NCI-H345 (cell line): ENCODE results near the gene EMD.
"Not testable (repeated sequence)": the region's sequence is repeated elsewhere in the genome, so short reads cannot be mapped to it uniquely, and the experiment has no call there.

Experiments
- DNase-seq: peaks from one replicate; lab custom pipeline; 2025; lab: John Stamatoyannopoulos, UW

Gene EMD

DNA sequence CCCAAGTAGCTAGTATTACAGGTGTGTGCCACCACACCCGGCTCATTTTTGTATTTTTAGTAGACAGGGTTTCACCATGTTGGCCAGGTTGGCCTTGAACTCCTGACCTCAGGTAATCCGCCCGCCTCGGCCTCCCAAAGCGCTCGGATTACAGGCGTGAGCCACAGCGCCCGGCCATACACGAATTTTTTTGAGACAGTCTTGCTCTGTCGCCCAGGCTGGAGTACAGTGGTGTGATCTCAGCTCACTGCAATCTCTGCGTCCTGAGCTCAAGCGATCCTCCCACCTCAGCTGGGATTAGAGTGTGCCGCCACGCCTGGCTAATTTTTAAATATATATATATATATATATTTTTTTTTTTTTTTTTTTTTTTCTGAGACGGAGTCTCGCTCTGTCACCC, 17.3 kb downstream of the EMD start:
- not testable (repeated sequence) for DNase-seq

DNA sequence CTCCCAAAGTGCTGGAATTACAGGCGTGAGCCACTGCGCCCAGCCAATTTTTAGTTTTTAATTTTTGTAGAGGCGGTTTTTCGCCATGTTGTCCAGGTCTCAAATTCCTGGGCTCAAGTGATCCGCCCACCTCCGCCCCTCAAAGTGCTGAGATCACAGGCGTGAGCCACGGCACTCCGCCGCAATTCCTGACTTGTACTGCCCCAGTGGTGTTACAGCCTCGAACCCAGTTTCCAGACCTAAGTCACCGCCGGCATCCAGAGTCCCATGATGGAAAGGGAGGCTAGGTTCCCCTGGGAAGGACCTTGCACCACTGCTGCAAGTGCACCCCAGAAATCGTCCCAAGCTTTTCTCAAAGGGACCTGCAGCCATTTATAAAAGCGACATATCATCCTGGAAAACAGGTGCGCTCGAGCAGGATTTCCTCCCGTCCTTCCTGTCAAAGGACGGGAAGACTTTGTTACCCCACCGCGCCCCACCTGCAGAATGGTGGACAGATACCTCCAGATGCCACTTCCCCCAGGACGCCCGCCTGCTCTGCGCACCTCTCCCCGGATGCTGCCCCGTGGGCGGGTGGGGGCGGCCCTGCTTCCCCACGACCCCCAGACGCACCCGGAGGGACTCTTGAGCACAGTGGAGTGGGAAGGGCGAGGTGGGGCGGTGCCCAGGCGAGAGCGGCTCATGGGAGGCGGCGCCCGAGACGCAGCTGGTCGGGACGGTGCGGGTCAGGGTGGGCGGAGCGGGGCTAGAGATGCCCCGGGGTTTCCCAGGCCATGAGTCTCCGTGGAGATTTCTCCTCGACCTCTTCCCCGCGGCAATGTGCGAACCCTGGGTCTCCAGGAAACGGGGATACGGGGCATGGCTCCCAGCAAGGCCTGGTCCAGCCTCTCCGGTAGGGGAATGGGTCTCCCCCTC, 18.1 kb downstream of the EMD start:
- DNase-seq: peak; percentile 41

DNA sequence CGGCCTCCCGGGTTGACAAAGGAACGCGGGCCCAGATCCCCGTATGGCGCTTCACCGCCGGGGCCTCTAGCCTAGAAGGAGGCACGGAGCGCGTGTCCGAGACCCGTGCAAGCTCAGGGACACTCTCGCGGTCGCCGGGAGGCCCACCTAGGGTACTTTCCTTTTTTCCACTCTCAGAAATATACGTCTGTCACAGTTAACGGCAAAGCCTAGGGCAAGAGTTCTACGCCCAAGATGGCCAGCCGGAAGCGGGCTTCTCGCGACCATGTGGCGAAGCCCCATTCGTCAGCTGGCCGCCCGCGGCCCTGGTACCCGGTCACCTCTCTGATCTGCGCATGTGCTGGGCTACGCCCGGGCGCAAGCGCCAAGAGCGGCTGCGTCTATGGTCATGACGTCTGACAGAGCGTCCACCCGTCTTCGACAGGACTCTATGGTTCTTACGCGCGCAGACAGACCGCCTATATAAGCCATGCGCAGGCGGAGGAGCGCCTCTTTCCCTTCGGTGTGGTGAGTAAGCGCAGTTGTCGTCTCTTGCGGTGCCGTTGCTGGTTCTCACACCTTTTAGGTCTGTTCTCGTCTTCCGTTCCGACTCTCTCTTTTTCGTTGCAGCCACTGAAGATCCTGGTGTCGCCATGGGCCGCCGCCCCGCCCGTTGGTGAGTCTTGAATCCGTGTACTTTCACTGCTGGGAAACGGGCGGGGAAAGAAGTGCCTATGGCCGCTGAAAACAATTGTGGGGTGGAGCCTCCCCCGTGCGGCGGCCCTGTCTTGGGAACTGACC, 19.0 kb downstream of the EMD start, which contains the start of gene RPL10:
Gene RPL10 (plus strand): TSS at position 490 of the 780 bp plus-strand sequence. CDS start 143 bp downstream, at position 633.
- DNase-seq: peak; percentile 96

DNA sequence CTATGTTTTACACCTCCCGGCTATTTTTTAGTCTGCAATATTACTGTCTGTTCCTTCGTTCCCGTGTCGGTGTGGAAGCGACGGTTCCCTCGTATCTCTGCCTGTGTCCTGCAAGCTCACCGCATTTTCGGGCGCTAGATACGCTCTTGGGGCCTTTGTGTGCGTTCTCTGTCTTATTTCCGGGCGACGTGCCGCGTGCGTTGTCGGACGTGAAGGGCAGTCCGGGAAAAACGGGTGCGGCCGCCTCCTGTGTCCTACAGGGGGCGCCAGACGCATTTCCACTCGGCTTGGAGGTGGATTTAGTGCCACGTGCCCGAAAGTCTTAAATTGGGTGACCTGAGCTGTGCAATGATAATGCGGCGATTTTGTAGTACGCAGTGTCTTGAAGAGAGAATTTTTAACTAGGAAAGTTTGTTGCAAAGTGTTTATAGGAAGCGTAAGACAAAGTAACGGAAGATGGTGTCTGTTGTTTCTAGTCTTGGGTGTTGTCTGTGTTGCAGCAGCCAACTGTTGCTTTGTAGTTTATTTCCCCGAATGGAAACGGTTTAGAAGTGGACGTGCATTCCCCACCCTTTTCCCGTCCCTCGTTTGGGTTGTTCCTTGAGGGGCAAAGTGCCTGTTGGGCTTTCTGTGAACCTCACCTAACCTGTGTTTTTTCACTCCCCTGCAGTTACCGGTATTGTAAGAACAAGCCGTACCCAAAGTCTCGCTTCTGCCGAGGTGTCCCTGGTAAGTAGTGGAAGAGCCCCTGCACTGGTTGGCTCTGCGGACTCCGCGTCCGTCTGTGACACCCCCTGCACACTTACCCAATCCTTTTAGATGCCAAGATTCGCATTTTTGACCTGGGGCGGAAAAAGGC, 19.8 kb downstream of the EMD start:
- peak; percentile 75 for DNase-seq

DNA sequence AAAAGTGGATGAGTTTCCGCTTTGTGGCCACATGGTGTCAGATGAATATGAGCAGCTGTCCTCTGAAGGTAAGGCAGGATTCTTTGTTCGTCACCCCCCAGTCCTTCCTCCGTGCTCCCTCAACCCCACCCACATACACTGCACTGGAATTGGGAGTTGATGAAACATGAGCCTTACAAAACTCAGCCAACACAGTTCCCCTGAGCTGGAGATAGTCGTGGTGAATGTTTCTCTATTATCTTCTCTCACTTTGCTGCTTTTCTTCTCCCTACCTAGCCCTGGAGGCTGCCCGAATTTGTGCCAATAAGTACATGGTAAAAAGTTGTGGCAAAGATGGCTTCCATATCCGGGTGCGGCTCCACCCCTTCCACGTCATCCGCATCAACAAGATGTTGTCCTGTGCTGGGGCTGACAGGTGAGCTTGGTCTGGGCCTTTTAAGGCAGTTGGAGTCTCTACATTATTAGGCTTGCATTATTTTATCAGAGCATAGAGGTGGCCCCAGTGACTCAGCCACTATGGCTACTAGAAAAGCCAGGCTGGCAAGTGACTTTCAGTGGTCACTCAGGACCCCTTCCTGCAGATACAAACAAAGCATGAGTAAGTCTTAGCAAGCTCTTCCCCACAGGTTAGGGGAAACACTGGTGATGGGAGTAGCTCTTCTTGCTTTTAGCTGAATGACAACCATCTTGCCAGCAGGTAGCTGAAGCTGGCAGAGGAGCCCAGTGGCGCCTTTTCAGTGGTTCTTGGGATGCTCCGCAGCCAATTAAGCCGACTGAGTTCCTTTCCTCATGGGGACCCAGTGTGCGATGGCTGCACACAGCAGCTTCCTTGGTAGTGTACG, 20.7 kb downstream of the EMD start:
- DNase-seq: no peak

DNA sequence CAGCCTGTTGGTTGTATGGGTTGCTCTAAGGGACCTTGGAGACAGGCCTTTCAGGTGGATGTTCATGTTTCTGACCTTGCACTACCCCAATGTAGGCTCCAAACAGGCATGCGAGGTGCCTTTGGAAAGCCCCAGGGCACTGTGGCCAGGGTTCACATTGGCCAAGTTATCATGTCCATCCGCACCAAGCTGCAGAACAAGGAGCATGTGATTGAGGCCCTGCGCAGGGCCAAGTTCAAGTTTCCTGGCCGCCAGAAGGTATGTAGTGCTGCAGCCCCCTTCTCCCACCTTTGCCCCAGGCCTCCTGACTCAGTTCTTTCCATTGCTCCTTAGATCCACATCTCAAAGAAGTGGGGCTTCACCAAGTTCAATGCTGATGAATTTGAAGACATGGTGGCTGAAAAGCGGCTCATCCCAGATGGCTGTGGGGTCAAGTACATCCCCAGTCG, 21.3 kb downstream of the EMD start:
- not testable (repeated sequence) for DNase-seq

DNA sequence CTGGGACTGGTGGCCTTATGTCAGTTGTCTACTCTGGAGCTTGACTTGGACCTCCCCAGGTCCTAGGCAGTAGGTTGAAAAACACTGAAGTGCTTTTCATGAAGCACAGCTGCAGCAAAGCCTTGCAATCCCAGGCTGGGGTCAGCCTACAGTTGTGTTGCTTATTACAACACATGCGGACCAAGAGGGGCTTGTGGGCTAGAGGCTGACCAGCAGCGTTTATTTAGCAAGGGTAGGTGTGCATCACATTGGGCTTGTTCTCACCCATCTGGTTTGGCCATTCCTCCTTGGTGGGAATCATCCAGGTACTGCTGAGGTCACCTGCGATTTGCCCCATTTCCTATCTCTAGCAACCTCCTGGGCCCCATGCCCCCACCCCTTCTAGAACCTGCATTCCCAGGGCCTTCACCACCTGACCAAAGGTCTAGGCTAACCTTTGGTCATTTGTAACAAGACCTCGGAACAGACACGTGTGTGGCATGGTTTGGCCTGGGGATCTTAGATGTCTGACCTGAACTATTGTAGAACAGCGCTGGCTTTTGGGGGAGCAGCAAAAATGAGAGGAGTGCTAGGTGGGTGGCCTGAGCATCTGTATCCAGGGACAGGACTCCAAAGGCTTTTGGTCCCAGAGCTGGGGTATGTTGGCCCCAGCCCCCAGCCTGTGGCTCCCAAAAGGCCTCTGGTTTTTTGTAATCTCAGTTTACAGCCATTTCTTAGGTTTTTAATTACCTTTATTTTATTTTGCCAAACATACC, 22.1 kb downstream of the EMD start:
- no peak for DNase-seq

DNA sequence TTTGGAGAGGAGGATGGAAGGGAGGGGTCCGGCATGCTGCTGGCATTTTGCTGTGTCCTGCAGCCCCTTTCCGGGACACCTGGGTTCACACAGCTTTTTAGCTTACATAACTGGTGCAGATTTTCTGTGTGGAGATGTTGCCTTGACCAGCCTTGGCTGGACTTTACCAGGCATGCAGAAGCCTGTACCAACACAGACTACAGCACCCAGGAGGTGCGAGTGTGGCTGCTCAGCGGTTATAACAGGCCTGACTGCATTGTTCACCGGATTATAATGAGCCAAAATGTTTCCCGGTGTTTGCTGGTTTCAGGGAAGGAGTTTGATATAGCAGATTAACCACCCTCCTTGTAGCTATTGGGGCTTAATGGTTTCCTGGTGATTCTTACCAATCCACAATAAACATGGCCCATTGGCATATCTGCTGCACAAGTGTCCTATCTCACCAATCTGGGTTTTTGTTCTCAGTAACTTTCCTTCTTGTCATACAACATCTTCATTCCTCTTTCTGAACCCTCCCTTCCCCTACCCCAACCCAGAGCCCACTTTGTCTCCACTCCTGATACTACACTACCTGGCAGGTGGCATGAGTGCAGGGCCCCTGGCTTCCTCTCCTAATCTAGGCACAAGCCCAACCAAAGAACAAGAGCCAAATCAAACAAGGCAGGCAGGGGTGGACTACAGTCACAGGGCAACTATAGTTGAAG, 23.0 kb downstream of the EMD start:
- no peak for DNase-seq

DNA sequence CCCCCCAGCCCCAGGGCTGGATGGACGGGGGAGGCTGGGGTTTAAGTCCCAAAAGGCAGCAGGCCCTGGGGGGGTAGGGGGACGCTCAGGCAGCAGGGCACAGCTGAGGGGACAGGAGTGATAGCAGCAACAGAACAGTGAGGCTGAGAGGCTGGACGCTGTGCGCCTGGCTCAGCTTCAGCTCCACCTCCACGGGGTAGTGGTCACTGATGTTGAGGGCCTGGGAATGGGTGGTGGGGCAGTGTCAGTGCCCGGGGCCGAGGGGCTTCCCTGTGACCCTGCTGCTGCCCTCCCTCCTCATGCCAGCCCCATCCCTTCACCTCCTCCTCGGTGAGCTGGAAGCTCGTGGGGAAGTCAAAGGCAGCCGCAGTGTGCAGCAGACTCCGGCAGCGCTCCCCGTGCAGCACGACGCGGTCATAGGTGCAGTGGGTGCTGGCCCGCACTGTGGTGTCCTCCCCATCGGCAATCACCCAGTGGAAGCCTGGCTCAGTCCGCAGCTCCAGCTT, 23.6 kb downstream of the EMD start:
- DNase-seq: no peak

DNA sequence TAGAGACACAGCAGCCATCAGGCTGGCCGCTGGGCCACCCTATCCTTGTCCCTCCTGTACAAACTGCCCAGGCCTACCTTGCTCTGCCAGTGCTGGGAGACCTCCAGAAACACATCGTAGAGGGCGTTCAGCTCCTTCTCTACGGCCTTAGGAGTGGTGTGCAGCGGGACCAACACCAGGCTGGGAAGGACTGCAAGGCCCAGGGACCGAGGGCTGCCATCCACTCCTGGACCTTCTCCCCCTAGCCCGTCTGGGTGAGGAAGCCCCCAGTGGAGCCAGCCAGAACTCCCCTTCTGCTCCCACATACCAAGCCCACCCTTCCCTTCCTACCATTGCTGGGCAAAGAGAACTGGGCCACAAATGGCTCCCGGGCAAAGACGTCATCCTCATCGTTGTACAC, 24.1 kb downstream of the EMD start:
- no peak for DNase-seq

DNA sequence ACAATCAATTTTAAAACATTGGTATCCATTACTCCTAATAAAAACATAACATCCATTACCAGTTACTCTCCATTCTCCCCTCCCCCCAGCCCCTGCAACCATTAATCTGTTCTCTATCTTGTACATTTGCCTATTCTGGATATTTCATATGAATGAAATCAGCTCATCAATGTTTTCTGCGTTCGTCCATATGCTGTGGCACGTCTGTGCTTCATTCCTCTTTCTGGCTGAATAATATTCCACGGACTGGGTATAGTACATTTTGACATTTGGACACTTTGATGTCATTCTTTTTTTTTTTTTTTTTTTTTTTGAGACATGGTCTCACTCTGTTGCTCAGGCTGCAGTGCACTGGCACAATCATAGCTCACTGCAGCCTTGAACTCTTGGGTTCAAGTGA, 24.8 kb downstream of the EMD start:
- DNase-seq: no peak

DNA sequence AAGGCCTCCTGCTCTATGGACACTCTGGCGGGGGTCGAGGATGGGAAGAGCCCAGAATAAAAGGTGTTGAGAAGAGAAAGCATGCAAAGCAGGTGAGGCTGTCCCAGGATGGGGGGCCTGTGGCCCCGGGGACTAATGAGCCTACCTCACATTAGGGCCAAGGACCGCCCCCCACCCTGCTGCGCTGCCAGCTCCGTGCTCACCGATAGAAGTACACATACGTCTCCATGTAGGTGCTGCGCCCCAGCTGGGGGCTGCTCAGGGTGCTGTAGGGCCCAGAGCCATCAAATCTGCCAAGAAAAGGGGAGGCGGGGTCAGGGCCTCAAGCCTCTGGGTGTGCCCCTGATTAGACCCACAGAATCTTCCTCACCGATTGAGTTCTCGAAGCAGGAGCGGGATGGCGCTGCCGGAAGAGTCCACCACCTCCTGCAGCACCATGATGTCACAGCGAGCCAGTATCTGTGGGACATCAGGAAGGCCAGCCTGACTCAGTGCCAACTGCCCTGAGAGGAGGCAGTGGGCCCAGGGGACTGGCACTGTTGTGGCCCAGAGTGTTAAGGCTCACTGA, 25.6 kb downstream of the EMD start:
- DNase-seq: no peak

DNA sequence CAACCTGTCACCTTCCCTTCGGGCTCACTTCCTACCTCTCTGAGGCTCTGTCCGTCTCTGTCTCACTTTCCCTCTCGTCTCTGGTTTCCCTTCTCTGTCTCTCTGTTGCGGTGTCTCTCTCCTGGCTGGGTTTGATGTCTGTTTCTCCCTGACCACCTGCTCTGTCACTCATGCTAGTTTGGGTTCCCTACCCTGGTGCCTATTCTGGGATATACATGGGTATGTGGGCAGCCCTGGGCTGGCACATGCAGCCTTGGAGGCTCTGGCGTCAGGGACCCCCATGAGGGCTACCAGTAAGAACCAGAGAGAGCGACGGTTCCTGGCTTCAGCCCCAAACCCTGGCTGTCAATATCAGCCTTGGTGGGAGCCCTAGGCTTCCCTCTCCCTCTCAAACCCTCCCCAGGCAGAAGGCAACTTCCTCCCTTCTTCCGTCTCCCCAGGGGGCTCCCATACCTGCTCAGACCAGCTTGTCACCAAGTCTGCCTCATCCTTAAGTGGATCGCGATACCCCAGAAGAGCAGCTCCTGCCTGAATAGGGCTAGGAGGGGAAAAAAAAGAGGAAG, 29.6 kb downstream of the EMD start:
- no peak for DNase-seq

DNA sequence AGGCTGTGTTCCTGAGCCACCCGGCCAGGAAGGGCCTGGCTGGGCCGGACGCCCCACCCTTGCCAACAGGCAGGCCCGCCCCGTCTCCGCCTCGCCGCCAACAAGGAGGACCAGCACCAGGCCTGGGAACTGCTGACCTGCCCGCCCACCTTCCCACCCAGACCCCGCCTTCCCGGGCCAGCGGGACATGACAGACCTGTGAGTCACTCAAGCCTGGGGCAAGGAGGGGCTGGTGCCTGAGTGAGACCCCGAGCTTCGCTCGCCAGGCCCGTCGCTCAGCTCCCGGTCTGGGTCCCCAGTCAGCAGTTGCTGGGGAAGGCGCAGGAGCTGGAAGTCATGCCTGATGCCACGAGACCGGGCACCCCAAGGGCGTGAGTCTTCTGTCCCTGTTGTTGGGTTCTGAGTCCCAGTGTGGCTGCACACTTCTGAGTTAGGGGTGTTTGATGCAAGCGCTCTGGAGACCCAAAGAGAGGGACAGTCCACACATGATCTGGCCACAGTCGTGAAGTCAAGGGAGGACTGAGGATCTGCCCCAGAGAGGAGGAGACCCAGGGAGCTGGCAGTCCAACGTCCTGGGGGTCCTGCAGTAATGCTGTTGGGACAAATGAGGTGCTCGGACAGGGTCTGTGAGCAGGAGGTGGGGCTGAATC, 30.3 kb downstream of the EMD start, which contains the start of gene DNASE1L1:
Gene DNASE1L1 (minus strand): TSS at position 33 of the 650 bp plus-strand sequence. CDS start 3,686 bp downstream, outside the sequence.
- no peak for DNase-seq

DNA sequence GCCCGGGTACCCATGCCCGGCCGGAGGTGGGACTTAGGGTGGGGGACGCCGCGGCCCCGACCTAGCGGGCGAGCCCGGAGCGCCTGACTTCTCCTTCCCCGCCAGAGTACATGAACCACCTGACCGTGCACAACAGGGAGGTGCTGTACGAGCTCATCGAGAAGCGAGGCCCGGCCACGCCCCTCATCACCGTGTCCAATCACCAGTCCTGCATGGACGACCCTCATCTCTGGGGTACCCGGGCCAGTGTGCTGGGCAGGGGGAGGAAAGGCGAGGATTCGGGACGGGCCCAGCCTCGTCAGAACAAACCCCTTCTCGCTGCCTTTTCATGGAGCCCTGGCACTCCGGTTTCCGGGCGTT, 32.9 kb downstream of the EMD start:
- DNase-seq: peak; percentile 43

DNA sequence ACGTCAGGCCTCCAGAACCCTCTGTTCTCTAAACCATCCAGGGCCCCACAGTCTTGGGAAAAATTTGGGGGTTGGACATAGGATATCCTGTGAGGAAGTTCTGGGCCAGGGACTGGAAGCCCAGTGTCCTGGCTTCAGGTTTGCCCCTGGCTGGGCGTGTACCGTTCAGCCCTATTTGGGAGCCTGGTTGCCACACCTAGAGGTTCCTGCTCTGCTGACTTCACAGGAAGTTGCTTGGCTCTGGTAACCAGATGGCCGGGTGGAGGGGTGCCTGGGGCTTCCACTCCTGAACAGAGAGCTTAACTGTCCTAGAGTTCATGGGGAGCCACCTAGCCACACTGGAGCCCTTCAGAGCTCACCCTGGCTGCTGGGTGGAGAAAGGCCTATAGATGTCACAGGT, 33.4 kb downstream of the EMD start:
- no peak for DNase-seq

DNA sequence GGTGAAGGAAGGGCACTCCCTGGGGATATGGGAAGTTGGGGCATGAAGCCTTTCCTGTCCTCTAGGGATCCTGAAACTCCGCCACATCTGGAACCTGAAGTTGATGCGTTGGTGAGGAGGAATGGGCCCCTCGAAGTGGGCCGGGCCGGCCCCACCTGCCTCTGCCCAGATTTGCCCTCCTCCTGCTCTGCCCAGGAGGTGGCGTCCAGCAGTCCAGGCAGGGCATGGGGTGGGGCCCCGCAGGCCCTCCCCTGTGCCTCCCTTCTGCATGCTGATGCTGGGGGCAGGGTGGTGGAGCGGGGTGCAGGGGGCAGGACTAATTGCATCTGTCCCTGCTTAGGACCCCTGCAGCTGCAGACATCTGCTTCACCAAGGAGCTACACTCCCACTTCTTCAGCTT, 34.0 kb downstream of the EMD start:
- DNase-seq: no peak

DNA sequence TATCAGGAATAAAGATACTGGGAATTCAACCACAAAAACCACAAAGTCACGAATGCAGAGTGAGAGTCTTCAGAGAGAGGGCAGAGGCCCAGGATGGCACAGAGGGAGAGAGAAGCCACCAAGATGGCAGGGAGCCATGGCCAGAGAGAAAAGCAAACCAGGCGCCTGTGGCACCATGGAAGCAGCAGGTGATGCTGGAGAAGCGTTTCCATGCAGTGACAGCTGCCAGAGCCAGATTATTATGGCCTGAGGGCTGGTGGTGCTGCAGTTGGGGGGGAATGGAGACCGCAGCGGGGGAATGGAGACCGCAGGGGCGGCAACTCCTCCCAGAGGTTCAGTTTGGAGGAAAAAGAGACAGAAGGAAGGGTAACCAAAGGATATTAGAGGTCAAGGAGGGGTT, 38.1 kb downstream of the EMD start:
- DNase-seq: peak; percentile 54
